GM12878 (cell line): Measurements from ENCODE around the gene LIN7B.

Source experiments
- BHLHE40 ChIP-seq, 2 experiments: fragments of 450-650 bp in 1 of 2; IDR thresholded peaks; 2 replicates each; pipeline ENCODE4 v1.6.1; 2011 to 2017; ENCODE audit warnings: low read depth in 2 of 2, borderline replicate concordance in 1 of 2, improper control_type of control experiment in 1 of 2, low read length in 1 of 2, mild to moderate bottlenecking in 1 of 2
- CHD4 ChIP-seq: fragments of 200-600 bp; sonication (generic); IDR thresholded peaks from 2 replicates; pipeline ENCODE4 v1.6.1; 2016; ENCODE audit warnings: mild to moderate bottlenecking
- POLR2A ChIP-seq: IDR thresholded peaks from 2 replicates; pipeline ENCODE4 v1.6.1; 2011; ENCODE audit warnings: low read depth, mild to moderate bottlenecking, low read length
- SMARCA5 ChIP-seq: fragments of 450-650 bp; IDR thresholded peaks from 2 replicates; pipeline ENCODE4 v1.6.1; 2017; ENCODE audit warnings: mild to moderate bottlenecking
- USF2 ChIP-seq: IDR thresholded peaks from 2 replicates; pipeline ENCODE4 v1.6.1; 2011; ENCODE audit warnings: low read depth, low read length, improper control_type of control experiment, borderline replicate concordance
- ZSCAN29 ChIP-seq: fragments of 450-650 bp; IDR thresholded peaks from 2 replicates; pipeline ENCODE4 v1.6.1; 2017; ENCODE audit warnings: mild to moderate bottlenecking, moderate library complexity

GRCh38 chr19:49141352-49141751, 27.2 kb downstream of the LIN7B start:
- TF ChIP-seq USF2 (no peak), POLR2A (no peak), SMARCA5 (no peak), CHD4 (no peak), ZSCAN29 (no peak), BHLHE40 (IDR thresholded peaks at IDR 0.05; ENCODE audit: borderline replicate concordance in 1 of 2, low read depth in 2 of 2, low read length in 1 of 2) (no peak)
